Glomerular visceral epithelial cell (primary cell): ENCODE results near the gene TOM1L2.
"Not testable (repeated sequence)": the region's sequence is repeated elsewhere in the genome, so short reads cannot be mapped to it uniquely, and the experiment has no call there.

Source experiments
- DNase-seq: peaks from one replicate; pipeline ENCODE4 v3.0.0-alpha.2; 2016; ENCODE audit errors: extremely low spot score

Gene TOM1L2

GRCh38 chr17:17970699-17971430 lies 1.3 kb downstream of the TOM1L2 start:
- no peak for DNase-seq

- no peak for DNase-seq
Observed at GRCh38 chr17:17966399-17966798, 5.8 kb downstream of the TOM1L2 start.

GRCh38 chr17:17965152-17965721 lies 7.0 kb downstream of the TOM1L2 start:
- DNase-seq = no peak

GRCh38 chr17:17964710-17965109 lies 7.5 kb downstream of the TOM1L2 start:
- DNase-seq = no peak

- no peak for DNase-seq
Observed at GRCh38 chr17:17963694-17964436, 8.3 kb downstream of the TOM1L2 start.

GRCh38 chr17:17963066-17963465 lies 9.1 kb downstream of the TOM1L2 start:
- no peak for DNase-seq

GRCh38 chr17:17960500-17961030 lies 11.6 kb downstream of the TOM1L2 start:
- no peak for DNase-seq

GRCh38 chr17:17959520-17960361 lies 12.5 kb downstream of the TOM1L2 start:
- DNase-seq = peak; percentile 87

GRCh38 chr17:17958982-17959381 lies 13.2 kb downstream of the TOM1L2 start:
- peak; percentile 16 for DNase-seq

GRCh38 chr17:17957584-17957916 lies 14.7 kb downstream of the TOM1L2 start:
- no peak for DNase-seq

- DNase-seq = not testable (repeated sequence)
Observed at GRCh38 chr17:17955790-17956341, 16.3 kb downstream of the TOM1L2 start.

GRCh38 chr17:17954079-17954478 lies 18.1 kb downstream of the TOM1L2 start:
- no peak for DNase-seq

- no peak for DNase-seq
Observed at GRCh38 chr17:17952691-17953090, 19.5 kb downstream of the TOM1L2 start.

GRCh38 chr17:17951524-17951923 lies 20.7 kb downstream of the TOM1L2 start:
- DNase-seq = no peak

- DNase-seq = no peak
Observed at GRCh38 chr17:17950806-17951205, 21.4 kb downstream of the TOM1L2 start.

- no peak for DNase-seq
Observed at GRCh38 chr17:17950347-17950746, 21.9 kb downstream of the TOM1L2 start.

- DNase-seq = no peak
Observed at GRCh38 chr17:17947966-17948365, 24.2 kb downstream of the TOM1L2 start.

GRCh38 chr17:17947309-17947708 lies 24.9 kb downstream of the TOM1L2 start:
- no peak for DNase-seq

GRCh38 chr17:17946093-17946492 lies 26.1 kb downstream of the TOM1L2 start:
- no peak for DNase-seq

GRCh38 chr17:17944743-17945142 lies 27.5 kb downstream of the TOM1L2 start:
- no peak for DNase-seq

- no peak for DNase-seq
Observed at GRCh38 chr17:17944242-17944641, 28.0 kb downstream of the TOM1L2 start.
